B cell (primary cell): ENCODE measurements around the gene EGR2. TPM values are rescaled to one million over a fixed set of nuclear protein-coding genes. Genes with fewer than 3 reads are reported as not detected.

Source experiments
- ATAC-seq: fragments of 200-7000 bp; cut with Tn5 transposase; one replicate; pipeline ENCODE4 v1.10.0; 2021; ENCODE audit warnings: low read depth, mild to moderate bottlenecking, moderate number of reproducible peaks, moderate library complexity
- CTCF ChIA-PET: fragments of 350-600 bp; sonication (Branson Sonifier 250); formaldehyde crosslinking; loops from one replicate; lab custom pipeline; 2021; ENCODE audit warnings: antibody characterized with exemption, inconsistent platforms; lab: Charles Lee
- POLR2A ChIA-PET: fragments of 350-600 bp; sonication (Branson Sonifier 250); formaldehyde crosslinking; loops from one replicate; lab custom pipeline; 2021; ENCODE audit warnings: antibody characterized with exemption; lab: Charles Lee
- DNase-seq: peaks from one replicate; pipeline ENCODE4 v3.0.0; 2013
- H2AFZ ChIP-seq: 2 replicates; pipeline ENCODE4 v1.6.1; 2012; ENCODE audit warnings: mild to moderate bottlenecking, low read depth, low read length; ENCODE audit not compliant: insufficient read depth, poor library complexity, severe bottlenecking
- H3K27ac ChIP-seq, 2 donors: 1 replicate in 1 of 2; 2 replicates in 1 of 2; pipeline ENCODE4 v1.5.1; 2012 to 2013; ENCODE audit warnings: low read length in 2 of 2, mild to moderate bottlenecking in 2 of 2, moderate library complexity in 1 of 2
- H3K27me3 ChIP-seq, 4 experiments: fragments of 200-600 bp in 1 of 4; sonication (generic) in 1 of 4; replicated peaks in 1 of 4; 1 replicate in 2 of 4; 2 replicates in 2 of 4; pipeline versions ENCODE4 v1.6.1 to v1.7.0; 2013 to 2016; ENCODE audit warnings: low read length in 3 of 4, mild to moderate bottlenecking in 2 of 4, mixed read lengths in 1 of 4, moderate library complexity in 1 of 4; ENCODE audit not compliant: insufficient read depth in 4 of 4, control insufficient read depth in 3 of 4; ENCODE audit errors: control extremely low read depth in 1 of 4
- H3K36me3 ChIP-seq, 2 experiments: replicated peaks in 1 of 2; 1 replicate in 1 of 2; 2 replicates in 1 of 2; pipeline versions ENCODE4 v1.6.1 to v1.7.1; 2013; ENCODE audit warnings: low read length in 1 of 2; ENCODE audit not compliant: insufficient read depth in 2 of 2, control insufficient read depth in 1 of 2; ENCODE audit errors: control extremely low read depth in 1 of 2, extremely low read depth in 1 of 2
- H3K4me1 ChIP-seq, 2 donors: fragments of 200-600 bp in 1 of 2; sonication (generic) in 1 of 2; 1 replicate in 1 of 2; 2 replicates in 1 of 2; pipeline versions ENCODE4 v1.5.1 to v1.6.1; 2013 to 2017; ENCODE audit warnings: low read length in 2 of 2; ENCODE audit not compliant: control insufficient read depth in 2 of 2, insufficient read depth in 2 of 2
- H3K4me2 ChIP-seq: replicated peaks from 2 replicates; pipeline ENCODE3; 2012; ENCODE audit warnings: mild to moderate bottlenecking, low read depth, low read length; ENCODE audit not compliant: poor library complexity, severe bottlenecking
- H3K4me3 ChIP-seq, 5 experiments: fragments of 200-600 bp in 1 of 5; sonication (generic) in 1 of 5; 1 replicate in 3 of 5; 2 replicates in 2 of 5; pipeline versions ENCODE4 v1.5.1 to v1.7.0; 2011 to 2016; ENCODE audit warnings: low read length in 4 of 5, mild to moderate bottlenecking in 4 of 5, low read depth in 2 of 5, control low read depth in 1 of 5, moderate library complexity in 1 of 5; ENCODE audit not compliant: insufficient read depth in 1 of 5; ENCODE audit errors: control extremely low read depth in 1 of 5, extremely low read depth in 1 of 5
- H3K79me2 ChIP-seq: fragments of 200-600 bp; sonication (generic); one replicate; pipeline ENCODE4 v1.6.0; 2016; ENCODE audit warnings: low read length; ENCODE audit not compliant: control insufficient read depth, insufficient read depth
- H3K9ac ChIP-seq: fragments of 200-600 bp; sonication (generic); 2 replicates; pipeline ENCODE4 v1.6.1; 2017; ENCODE audit warnings: mild to moderate bottlenecking, low read length, moderate library complexity
- H3K9me3 ChIP-seq, 3 donors: one replicate each; pipeline versions ENCODE4 v1.6.1 to v1.7.1; 2013; ENCODE audit warnings: low read length in 2 of 3; ENCODE audit not compliant: control insufficient read depth in 2 of 3, insufficient read depth in 1 of 3; ENCODE audit errors: control extremely low read depth in 1 of 3
- H4K20me1 ChIP-seq: 2 replicates; pipeline ENCODE4 v1.6.0; 2012; ENCODE audit warnings: mild to moderate bottlenecking, low read length; ENCODE audit not compliant: insufficient read depth, control insufficient read depth, poor library complexity, severe bottlenecking
- H3K27ac Mint-ChIP-seq: one replicate; pipeline ENCODE4 v1.8.0; 2021; ENCODE audit warnings: mixed read lengths
- H3K27me3 Mint-ChIP-seq: one replicate; pipeline ENCODE4 v1.8.0; 2021; ENCODE audit warnings: mixed read lengths
- H3K4me1 Mint-ChIP-seq: one replicate; pipeline ENCODE4 v1.8.0; 2021; ENCODE audit warnings: mixed read lengths
- H3K4me3 Mint-ChIP-seq: one replicate; pipeline ENCODE4 v1.8.0; 2021; ENCODE audit warnings: mixed read lengths
- H3K9me3 Mint-ChIP-seq: one replicate; pipeline ENCODE4 v1.8.0; 2022; ENCODE audit warnings: mixed read lengths; ENCODE audit not compliant: insufficient read depth
- CTCF ChIP-seq: fragments of 200-600 bp; IDR thresholded peaks from one replicate; pipeline ENCODE4 v1.8.0; 2022; ENCODE audit warnings: antibody characterized with exemption, mild to moderate bottlenecking
- EZH2 ChIP-seq: IDR thresholded peaks from 2 replicates; pipeline ENCODE4 v1.6.1; 2012; ENCODE audit warnings: borderline replicate concordance, low read depth, mild to moderate bottlenecking, moderate library complexity, low read length; ENCODE audit not compliant: insufficient read depth, poor library complexity, severe bottlenecking
- WGBS: methylation state at CpG from one replicate; pipeline ENCODE4 v1.1.5; 2013; ENCODE audit warnings: missing lambda C conversion rate; ENCODE audit not compliant: insufficient coverage; 5-methylcytosine and 5-hydroxymethylcytosine counted together
- intact Hi-C: fragments of 100-400 bp; cut with micrococcal nuclease; formaldehyde crosslinking; loops from one replicate; pipeline ENCODE4 v1.10.0; 2022
- polyA plus RNA-seq: library from polyadenylated mRNA; depleted of rRNA; stranded (reverse); fragments of >200 nt; gene quantifications from 2 replicates; pipeline ENCODE4 v1.2.3, GENCODE V29; 2012
- total RNA-seq, 2 donors: library from RNA; stranded (reverse); fragments of 120-200 nt in 1 of 2; gene quantifications; 1 replicate in 1 of 2; 2 replicates in 1 of 2; pipeline versions ENCODE4 v1.2.3 to v1.2.4, GENCODE V29; 2013 to 2022

The EGR2 gene
- total and polyA plus RNA-seq, 2 donors (not counting 1 experiment from before 2014, with no cell fraction given): 6.3 to 10.9 TPM

GRCh38 chr10:62811159-62811875 lies 4.8 kb downstream of the EGR2 start:
- Histone ChIP-seq H3K4me1 (peaks cover 36 to 38% of the 10 kb centered on the region in 2 donors), H3K4me2 (no peak overlapping the region), H3K79me2 (peaks cover 45% of the 10 kb centered on the region), H3K27ac (no peak overlapping the region), H3K27me3 (peaks cover 0 to 20% (median 0%) of the 10 kb centered on the region in 4 experiments), H2AFZ (no peak overlapping the region), H3K4me3 (no peak overlapping the region), H4K20me1 (peaks cover 28% of the 10 kb centered on the region), H3K9ac (no peak overlapping the region), H3K36me3 (peaks cover 0 to 6% of the 10 kb centered on the region in 2 experiments), H3K9me3 (no peaks in the 10 kb centered on the region)
- DNase-seq (peak; percentile 26), ATAC-seq (no peak)
- peak overlapping the region; percentile 32 for H3K4me3 Mint-ChIP-seq
- POLR2A ChIA-PET: no interaction called here
- H3K27me3 Mint-ChIP-seq: peaks cover 3% of the 10 kb centered on the region
- TF ChIP-seq EZH2 (no peak), CTCF (no peak)
- CTCF ChIA-PET: interaction anchor here (1.0 to 1.2 kb wide), 2 partner anchors 130 to 319 kb away, joined by 3 to 4 read pairs; no protein-coding TSS in a partner anchor
- intact Hi-C loops: loop anchor here (10.0 kb wide), 1 partner anchor 453 kb away; no protein-coding TSS in a partner anchor
- H3K4me1 Mint-ChIP-seq: peaks cover 70% of the 10 kb centered on the region
- H3K27ac Mint-ChIP-seq: no peak overlapping the region
- no CpG with 5 or more reads among the region's 10 CpGs for WGBS
- no peaks in the 10 kb centered on the region for H3K9me3 Mint-ChIP-seq
